MM.1S (cell line): ENCODE measurements around the gene RASSF4.

ENCODE experiments used
- DNase-seq: peaks from one replicate; pipeline ENCODE4 v3.0.0-alpha.2; 2015
- H2AFZ ChIP-seq: fragments of 300-600 bp; sonication (generic); 2 replicates; pipeline ENCODE4 v1.6.0; 2016; ENCODE audit warnings: antibody characterized with exemption, low read length
- H3F3A ChIP-seq: fragments of 300-600 bp; sonication (generic); 2 replicates; pipeline ENCODE4 v1.6.1; 2016; ENCODE audit warnings: mild to moderate bottlenecking, antibody characterized with exemption, low read length, moderate library complexity, mixed read lengths; ENCODE audit not compliant: insufficient read depth
- H3K27ac ChIP-seq: fragments of 300-600 bp; sonication (generic); 2 replicates; pipeline ENCODE4 v1.5.1; 2016; ENCODE audit warnings: mild to moderate bottlenecking, low read length
- H3K27me3 ChIP-seq: fragments of 300-600 bp; sonication (generic); replicated peaks from 2 replicates; pipeline ENCODE4 v1.6.0; 2016; ENCODE audit warnings: low read length; ENCODE audit not compliant: insufficient read depth
- H3K36me3 ChIP-seq: fragments of 300-600 bp; sonication (generic); replicated peaks from 2 replicates; pipeline ENCODE4 v1.6.1; 2016; ENCODE audit warnings: mild to moderate bottlenecking, low read length, mixed read lengths; ENCODE audit not compliant: insufficient read depth
- H3K4me1 ChIP-seq: fragments of 300-600 bp; sonication (generic); 2 replicates; pipeline ENCODE4 v1.6.1; 2016; ENCODE audit warnings: low read length, mixed read lengths
- H3K4me2 ChIP-seq: fragments of 300-600 bp; sonication (generic); 2 replicates; pipeline ENCODE4 v1.6.0; 2016; ENCODE audit warnings: low read depth, low read length
- H3K4me3 ChIP-seq: fragments of 300-600 bp; sonication (generic); 2 replicates; pipeline ENCODE4 v1.5.1; 2016; ENCODE audit warnings: low read length, mixed read lengths
- H3K79me2 ChIP-seq: fragments of 300-600 bp; sonication (generic); 2 replicates; pipeline ENCODE4 v1.6.1; 2016; ENCODE audit warnings: mixed run types, low read length, mixed read lengths
- H3K9ac ChIP-seq: fragments of 300-600 bp; sonication (generic); 2 replicates; pipeline ENCODE4 v1.6.1; 2016; ENCODE audit warnings: low read length, mixed read lengths
- H3K9me2 ChIP-seq: fragments of 300-600 bp; sonication (generic); replicated peaks from 2 replicates; pipeline ENCODE4 v1.6.1; 2016; ENCODE audit warnings: mild to moderate bottlenecking, low read length, mixed read lengths; ENCODE audit not compliant: insufficient read depth
- H3K9me3 ChIP-seq: fragments of 300-600 bp; sonication (generic); replicated peaks from 2 replicates; pipeline ENCODE4 v1.6.1; 2016; ENCODE audit warnings: mild to moderate bottlenecking, low read length, mixed read lengths; ENCODE audit not compliant: insufficient read depth
- H4K20me1 ChIP-seq: fragments of 300-600 bp; sonication (generic); 2 replicates; pipeline ENCODE4 v1.6.1; 2016; ENCODE audit warnings: mild to moderate bottlenecking, low read length, moderate library complexity, mixed read lengths; ENCODE audit not compliant: insufficient read depth
- CTCF ChIP-seq: fragments of 300-600 bp; sonication (generic); IDR thresholded peaks from 2 replicates; pipeline ENCODE4 v1.5.1; 2016; ENCODE audit warnings: antibody characterized with exemption, low read length, mixed read lengths
- EZH2 ChIP-seq: fragments of 300-600 bp; sonication (generic); optimal IDR thresholded peaks from 2 replicates; pipeline ENCODE3; 2017; ENCODE audit warnings: low read depth, mild to moderate bottlenecking, antibody characterized with exemption, low read length, mixed read lengths
- EZH2phosphoT487 ChIP-seq: fragments of 300-600 bp; sonication (generic); IDR thresholded peaks from 2 replicates; pipeline ENCODE4 v1.6.1; 2018; ENCODE audit warnings: antibody characterized with exemption, low read length

The RASSF4 gene

GRCh38 chr10:44968091-44968490, 8.5 kb downstream of the RASSF4 start:
- H3F3A ChIP-seq, result peaks cover 34% of the 10 kb centered on the region
- no peak overlapping the region for H3K4me3 ChIP-seq
- peaks cover 82% of the 10 kb centered on the region for H3K79me2 ChIP-seq
- no peaks in the 10 kb centered on the region for H3K9me3 ChIP-seq
- no peak overlapping the region for H3K27ac ChIP-seq
- H3K4me1 ChIP-seq, result peaks cover 57% of the 10 kb centered on the region
- no peaks in the 10 kb centered on the region for H3K9me2 ChIP-seq
- DNase-seq, result no peak
- no peaks in the 10 kb centered on the region for H4K20me1 ChIP-seq
- TF ChIP-seq EZH2phosphoT487 (no peak), CTCF (no peak), EZH2 (no peak)
- H3K27me3 ChIP-seq, result no peaks in the 10 kb centered on the region
- no peak overlapping the region for H3K4me2 ChIP-seq
- H3K36me3 ChIP-seq, result peaks cover 14% of the 10 kb centered on the region
- no peak overlapping the region for H3K9ac ChIP-seq
- no peak overlapping the region for H2AFZ ChIP-seq

DNA sequence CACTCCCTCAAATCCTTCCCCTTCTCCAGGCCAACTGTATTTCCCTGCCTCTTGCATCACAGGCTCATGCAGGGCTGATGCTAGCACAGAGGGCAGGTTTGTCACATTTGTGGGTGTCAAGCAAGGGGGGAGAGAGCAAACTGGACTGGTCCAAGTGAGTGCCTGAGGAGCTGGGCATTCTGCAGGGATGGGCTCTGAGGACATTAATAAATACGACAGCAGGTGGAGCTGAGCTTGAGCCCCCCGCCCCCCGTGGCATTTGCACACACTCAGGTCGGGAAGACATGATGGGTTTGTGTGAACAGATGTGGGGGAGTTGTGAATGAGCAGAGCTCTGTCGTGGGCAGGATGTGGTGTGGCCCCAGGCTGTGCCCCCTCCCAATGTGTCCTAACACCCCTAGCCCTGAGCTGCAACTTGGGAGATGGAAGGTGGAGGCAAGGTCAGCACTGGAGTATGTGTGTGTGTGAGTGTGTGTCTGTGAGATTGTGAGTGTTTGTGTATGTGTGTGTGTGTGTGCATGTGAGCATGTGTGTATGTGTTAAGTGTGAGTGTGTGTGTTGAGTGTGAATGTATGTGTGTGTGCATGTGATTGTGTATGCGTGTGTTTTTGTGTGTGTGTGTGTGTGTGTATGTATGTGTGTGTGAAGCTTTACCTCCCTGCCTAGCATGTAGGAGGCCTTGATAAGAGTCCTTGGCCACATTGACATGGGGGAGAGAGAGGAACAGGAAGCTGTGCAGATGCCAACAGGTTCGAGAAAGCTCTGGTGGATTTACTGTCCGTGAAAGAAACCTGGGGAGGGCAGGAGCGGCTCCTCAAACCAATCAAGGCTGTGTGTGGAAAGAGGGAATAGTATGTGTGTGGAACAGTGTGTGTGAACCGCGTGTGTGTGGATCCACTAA, 9.1 kb downstream of the RASSF4 start:
- Histone ChIP-seq H3K4me2 (no peak overlapping the region), H3F3A (peaks cover 36% of the 10 kb centered on the region), H4K20me1 (no peaks in the 10 kb centered on the region), H3K4me3 (no peak overlapping the region), H3K36me3 (peaks cover 14% of the 10 kb centered on the region), H3K79me2 (peaks cover 81% of the 10 kb centered on the region), H3K27me3 (no peaks in the 10 kb centered on the region), H2AFZ (no peak overlapping the region), H3K27ac (no peak overlapping the region), H3K4me1 (peaks cover 62% of the 10 kb centered on the region), H3K9me2 (no peaks in the 10 kb centered on the region), H3K9ac (no peak overlapping the region), H3K9me3 (no peaks in the 10 kb centered on the region)
- DNase-seq, result no peak
- no peak for TF ChIP-seq EZH2phosphoT487
- TF ChIP-seq EZH2, result no peak
- no peak for TF ChIP-seq CTCF

- Histone ChIP-seq H4K20me1 (no peaks in the 10 kb centered on the region), H2AFZ (no peak overlapping the region), H3K4me1 (peaks cover 61% of the 10 kb centered on the region), H3K9me3 (no peaks in the 10 kb centered on the region), H3K4me3 (no peak overlapping the region), H3K4me2 (no peak overlapping the region), H3K36me3 (peaks cover 14% of the 10 kb centered on the region), H3F3A (peaks cover 29% of the 10 kb centered on the region), H3K79me2 (peaks cover 70% of the 10 kb centered on the region), H3K9me2 (no peaks in the 10 kb centered on the region), H3K27me3 (no peaks in the 10 kb centered on the region), H3K9ac (no peak overlapping the region), H3K27ac (no peak overlapping the region)
- TF ChIP-seq EZH2, result no peak
- TF ChIP-seq CTCF, result no peak
- TF ChIP-seq EZH2phosphoT487, result no peak
- DNase-seq, result no peak
Measured at GRCh38 chr10:44969854-44970253, 10.3 kb downstream of the RASSF4 start.
